HG03045 (cell line): ENCODE measurements around the gene DMBX1.

Experiments
- ATAC-seq: cut with Tn5 transposase; IDR thresholded peaks from one replicate; pipeline ENCODE4 v1.9.1; 2021; ENCODE audit warnings: mild to moderate bottlenecking, moderate library complexity; ENCODE audit not compliant: unreplicated experiment

Gene DMBX1

DNA sequence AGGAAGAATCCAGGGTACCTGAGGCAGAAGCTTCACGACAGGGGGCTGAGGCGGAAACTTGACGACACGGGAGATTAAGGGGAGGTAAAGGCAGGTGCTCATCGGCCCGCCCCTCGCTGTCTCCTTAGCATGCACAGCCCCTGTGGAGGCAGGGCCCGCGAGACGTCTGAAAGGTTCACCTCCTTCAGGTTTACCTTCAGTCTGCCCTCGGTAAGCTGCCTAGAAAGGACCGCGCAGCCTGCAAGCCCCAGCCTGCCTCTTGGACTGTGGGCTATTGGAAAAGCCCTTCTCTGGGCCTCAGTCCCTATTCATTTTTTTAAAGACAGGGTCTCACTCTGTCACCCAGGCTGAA is 33.3 kb downstream of the DMBX1 start:
- ATAC-seq = no peak

DNA sequence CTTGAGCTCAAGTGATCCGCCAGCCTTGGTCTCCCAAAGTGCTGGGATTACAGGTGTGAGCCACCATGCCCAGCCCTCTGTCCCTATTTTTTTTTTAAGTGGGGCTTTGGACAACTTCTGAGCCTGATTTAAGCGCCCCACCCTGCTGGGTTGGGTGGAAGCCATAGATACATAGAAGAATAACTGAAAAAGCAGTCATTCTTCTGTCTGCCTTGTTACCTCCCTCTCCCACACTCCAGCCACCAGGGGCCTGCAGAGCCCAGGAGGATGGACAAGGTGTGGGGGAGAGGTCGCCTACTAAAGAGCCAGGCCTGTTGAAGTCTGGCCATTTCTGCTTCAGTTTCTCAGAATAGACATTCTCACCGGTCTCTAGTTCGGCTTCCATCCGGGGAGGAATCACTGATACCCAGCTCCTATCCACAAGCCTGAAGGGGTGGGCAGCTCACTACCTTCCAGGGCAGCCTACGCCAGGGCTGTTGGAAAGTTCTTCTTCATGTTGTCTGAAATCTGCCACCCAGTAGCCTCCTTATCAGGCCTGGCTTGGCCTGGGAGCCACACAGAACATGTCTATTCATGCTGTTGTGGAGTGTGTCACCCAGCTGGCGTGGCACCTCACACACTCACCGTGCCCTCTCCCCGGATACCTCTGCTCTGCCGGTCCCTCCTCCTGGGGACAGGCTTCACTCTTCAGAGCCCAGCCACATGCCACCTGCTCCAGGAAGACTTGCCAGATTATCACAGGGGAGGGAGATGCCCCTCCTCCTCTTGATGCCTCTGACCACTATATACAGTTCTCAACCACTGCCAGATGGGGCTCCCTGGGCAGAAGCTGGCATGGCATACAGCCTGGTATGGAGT is 34.1 kb downstream of the DMBX1 start:
- no peak for ATAC-seq

DNA sequence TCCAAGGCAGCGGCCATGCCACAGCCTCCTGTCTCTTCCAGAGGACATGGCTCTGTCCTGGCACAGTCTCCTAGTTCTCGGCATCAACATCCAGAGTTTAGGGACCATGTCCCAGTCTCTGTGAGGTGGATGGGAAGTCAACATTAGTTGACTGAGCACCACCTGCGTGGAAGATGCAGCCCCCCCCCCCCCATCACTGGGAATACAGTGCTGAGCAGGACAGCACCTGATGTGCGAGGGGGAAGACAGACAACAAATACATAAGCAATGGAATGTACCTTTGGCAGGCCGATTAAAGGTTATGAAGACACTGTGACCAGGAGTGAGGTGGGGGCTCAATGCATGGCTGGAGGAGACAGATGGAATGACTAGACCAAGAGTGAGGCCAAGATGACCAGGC is 35.2 kb downstream of the DMBX1 start:
- no peak for ATAC-seq

DNA sequence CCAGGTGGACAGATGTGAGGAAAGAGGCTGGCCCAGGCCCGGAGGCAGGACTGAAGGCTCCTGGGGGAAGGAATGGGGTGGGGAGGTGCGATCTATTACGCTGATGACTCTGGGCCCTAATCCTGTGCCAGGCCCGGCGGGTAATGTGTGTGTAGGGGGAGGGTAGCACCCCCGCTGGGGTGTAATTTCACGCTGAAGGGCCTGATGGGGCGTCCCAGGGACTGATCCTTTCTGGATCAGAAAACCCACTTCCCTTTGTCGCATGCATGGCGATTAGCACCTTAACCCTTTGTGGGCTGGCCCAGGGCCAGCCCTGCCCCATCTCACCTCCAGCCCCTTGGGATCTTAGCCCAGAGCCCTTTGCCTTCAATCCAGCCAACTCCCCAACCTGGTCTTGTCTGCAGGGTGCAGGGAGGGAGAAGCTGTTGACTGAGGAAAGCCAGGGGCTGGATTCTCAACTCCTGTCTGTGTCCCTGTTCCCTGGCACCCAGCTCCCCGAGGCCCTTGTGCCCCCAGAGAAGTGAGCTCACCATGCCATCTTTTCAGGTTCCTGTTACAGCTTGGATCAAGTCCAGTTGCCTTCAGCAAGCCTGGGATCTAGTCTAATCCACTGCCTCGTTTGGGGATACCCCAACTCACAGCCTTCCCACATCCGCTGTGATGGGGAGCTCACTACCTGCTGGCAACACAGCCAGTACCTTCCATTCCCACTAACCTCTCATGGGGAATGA is 35.8 kb downstream of the DMBX1 start:
- no peak for ATAC-seq

DNA sequence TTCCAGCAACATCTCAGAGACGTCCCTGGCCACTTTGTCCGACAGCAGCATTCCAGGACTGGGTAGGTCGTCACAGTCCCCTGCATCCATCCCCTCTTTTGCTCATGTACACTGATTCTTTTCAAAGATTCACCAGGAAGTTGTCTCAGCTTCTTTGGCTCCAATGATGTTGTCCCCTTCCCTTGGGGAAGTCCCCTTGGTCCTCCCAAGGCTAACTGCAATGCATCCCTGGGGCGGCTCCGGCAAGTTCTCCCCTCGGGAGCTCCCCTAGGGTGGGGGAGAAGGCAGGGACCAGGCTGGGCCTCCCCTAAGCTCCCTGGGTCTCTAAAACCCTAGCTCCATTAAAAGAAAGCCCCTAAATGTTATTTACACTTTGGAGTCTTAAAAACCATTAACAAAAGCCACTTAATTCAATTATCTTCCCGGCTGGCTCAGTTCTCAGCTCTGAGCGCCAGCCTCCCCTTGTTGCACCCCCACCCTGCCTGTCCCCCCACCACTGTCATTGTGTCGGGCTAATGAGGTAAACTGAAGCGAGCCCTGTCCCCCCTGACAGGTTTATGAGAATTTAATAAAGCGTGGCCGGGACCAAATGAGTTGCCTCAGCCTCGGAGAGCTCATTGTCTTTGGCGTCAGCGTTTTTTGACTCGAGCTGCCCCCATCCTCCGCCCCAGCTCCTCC is 36.5 kb downstream of the DMBX1 start:
- no peak for ATAC-seq

DNA sequence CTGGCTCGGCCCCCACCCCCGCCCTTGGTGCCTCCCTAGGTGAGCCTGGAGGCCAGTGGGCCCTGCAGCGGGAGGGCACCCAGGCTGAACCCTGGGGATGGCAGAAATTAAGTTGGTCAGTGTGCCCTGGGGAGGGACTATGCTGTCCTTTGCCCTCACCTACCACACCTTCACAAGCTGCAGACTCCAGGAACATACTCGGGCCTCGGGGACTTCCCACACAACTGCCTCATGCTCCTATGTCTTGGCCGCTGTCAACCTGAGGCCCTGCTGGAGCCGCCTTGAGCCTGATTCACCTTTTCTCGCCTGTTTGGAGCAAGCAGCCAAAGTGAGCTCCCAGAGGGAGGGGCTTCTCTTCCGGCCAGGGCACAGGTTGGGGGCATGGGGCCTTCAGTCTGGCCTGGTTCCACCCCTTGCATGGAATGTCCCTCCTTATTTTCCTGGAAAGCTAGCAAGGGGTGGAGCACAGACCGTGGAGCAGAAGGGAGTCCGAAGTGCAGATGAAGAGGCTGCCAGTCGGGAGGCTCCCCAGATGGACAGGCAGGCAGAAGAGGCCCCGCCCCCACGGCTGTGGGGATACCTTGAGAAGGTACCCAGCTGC is 37.2 kb downstream of the DMBX1 start:
- ATAC-seq = no peak

DNA sequence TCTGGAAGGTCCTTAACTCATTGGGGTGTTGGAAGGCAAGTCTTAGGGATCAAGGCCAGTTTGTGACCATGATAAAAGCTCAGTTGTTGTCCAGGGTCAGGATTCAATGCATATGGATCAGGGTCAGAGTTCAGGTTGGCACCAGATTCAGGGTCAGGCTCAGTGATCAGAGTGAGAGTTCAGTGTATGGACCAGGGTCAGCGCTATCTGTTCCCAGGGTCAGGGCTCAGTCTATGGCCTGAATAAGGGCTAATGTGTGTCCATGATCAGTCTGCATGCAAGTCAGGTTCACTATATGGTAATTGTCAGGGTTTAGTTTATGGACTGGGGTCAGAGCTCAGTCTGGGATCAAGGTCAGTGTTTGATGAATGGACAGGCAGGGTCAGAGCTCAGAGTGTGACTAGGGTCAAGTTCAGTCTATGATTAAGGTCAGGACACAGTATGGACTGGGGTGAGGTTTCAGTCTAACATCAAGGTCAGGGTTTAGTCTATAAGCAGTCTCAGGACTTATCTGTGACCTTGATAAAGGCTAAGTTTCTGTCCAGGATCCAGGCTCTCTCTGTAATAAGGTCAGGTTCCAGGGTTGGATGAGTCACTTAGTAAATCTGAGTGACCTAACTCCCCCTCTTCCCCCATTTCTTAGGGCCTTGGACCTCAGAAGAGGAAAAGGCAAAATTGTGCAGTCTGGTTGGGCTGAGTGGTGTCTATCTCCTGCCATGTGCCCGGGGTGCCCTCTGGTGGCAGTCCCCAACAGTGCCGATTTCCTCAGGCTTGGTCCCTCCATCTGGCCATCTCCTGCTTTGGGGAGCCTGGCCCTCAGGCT is 38.0 kb downstream of the DMBX1 start:
- no peak for ATAC-seq

DNA sequence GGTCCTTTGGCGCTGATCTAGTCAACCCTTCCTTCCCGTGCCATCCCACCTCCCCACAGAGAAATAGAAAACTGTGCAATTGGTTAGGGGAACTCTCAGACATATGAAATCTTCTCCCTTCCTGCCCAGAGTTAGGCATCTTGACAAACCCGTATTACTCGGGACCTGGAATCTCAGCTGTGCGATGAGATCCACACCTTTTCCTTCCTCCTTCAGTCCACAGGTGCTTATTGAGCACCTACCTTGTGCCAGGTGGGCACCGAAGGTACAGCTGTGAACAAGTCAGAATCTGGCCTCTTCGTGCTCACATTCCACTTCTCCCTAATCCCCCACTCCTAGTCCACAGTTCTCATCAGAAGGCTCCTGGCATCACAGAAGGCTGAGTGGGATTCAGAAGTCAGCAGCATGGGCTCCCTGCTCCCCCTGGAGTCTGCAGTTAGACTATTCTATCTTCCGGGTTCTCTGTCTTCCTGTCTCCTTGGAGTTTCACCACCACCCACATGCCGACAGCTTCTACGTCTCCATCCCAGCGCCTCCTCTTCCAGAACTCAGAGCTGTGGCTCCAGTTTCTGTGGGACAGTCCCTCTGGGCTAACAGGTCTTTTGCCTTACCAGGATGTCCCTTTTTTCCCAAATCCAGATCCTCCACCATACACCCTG is 38.8 kb downstream of the DMBX1 start:
- no peak for ATAC-seq

DNA sequence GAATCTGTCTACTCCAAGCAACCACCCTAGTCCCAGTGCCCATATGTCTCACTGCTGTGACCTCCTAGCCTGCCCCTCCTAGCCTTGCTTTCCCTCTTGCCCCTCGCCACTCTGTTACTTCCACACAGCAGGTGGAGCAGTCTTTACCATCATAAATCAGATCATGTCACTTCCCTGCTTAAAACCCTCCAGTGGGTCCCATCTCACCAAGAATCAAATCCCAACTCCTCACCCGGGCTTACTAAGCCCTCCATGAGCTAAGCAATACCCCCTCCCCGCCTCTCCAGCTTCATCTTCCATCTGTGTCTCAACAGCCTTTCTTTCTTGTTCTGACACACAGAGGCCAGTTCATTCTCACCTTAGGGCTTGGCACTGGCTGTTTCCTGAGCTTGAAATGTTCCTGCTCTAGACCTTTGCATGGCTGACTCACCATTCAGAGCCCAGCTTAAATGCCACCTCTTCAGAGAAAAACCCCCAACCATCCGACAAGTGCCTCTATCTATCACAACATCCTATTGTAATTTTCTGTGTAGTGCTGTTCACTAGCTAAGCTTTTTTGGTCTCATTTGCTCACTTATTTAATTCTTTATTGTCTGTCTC is 39.5 kb downstream of the DMBX1 start:
- no peak for ATAC-seq

DNA sequence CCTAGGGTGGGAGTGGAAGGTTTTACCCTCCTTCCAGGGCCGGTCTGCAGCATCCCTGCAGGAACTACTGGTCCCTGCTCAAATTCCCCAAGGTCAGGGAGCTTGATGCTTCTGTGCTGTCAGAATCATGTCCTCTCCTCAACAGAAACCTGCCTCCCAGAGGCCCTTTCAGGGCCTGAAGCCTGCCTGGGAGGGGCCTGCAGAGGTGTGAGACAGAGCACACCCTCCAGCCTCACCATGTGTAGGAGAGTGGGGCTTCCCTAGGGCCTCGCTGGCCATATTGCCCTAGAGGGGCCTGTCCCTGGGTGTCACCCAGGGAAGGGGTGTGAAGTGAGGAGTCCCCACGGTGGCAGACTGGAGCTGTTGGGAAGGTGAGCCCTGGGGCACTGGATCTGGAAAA is 40.7 kb downstream of the DMBX1 start:
- no peak for ATAC-seq

DNA sequence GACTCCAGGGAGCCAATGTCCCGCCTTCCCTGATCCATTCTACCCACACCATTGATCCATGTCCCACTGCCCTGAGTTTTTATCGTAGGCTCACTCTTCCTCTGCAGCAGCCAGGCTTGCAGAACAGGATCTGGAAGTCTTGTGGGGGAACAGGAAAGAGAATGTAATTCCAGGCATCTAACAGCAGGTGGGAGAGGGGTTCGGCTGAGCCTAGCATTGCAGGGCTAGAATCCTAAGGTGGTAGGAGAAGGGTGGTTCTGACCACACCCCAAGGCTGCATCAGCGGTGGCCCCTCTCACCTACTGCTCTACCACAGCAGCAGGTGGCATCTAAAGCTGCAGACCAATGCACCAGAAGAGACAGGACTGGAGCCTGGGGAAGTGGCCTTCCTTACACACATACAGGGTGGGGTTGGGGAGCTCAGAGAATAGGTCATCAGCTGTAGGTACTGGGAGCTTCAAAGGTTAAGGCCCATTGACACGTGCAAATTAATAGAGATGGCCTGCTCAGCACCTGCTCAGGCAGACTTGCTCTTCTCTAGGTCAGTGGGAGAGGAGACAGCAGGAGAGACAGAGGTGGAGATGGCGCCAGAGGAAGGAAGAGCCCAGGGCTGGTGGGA is 41.3 kb downstream of the DMBX1 start:
- ATAC-seq = no peak

DNA sequence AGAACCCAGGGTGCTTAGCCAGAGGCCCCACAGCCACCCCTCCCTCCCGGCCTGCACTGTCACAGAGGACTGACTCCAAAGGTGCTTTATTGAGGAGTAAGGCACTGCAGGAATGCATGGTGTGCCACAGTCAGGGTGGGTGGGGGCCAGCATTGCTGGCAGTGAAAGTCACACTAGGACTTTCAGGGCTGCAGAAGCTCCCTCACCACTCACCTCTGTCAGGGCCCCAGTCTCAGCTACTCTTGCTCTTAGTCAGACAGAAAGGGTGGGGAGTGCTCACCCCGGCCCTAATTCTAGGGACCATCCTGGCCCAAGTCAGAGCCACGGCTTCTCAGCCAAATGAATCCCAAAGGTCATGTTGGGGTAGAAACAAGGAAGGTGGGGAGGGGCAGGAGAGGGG is 42.5 kb downstream of the DMBX1 start:
- no peak for ATAC-seq

DNA sequence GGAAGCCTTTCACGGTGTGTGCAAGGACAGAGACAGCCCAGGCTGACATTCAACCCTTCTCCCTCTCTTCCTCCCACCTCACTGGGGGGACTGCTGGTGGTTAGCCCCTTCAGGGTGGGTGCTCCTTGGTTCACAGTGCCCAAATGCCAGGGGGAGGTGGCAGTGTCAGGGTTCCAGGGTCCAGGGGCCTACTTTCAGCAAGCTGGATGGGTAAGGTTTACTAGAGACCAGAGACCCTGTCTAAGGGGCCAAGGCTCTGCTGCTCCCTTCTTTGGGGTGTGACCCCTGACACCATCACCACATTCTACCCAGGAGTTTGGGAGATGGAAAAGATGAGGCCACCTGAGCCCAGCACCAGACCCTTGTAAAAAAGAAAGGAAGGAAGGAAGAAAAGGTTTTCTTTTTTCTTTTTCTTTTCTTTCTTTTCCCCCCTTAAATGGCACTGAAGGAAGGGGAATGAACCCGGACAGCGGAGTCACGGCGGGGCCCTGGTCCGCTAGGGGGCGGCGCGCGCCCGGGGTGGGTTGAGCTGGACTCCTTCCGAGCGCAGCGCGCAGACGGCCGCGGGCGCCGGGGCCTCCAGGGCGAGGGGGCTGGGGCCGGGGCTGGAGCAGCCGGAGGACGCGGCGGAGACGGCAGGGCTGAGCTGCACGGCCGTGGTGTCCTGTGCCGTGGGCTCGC is 43.0 kb downstream of the DMBX1 start:
- ATAC-seq = no peak

DNA sequence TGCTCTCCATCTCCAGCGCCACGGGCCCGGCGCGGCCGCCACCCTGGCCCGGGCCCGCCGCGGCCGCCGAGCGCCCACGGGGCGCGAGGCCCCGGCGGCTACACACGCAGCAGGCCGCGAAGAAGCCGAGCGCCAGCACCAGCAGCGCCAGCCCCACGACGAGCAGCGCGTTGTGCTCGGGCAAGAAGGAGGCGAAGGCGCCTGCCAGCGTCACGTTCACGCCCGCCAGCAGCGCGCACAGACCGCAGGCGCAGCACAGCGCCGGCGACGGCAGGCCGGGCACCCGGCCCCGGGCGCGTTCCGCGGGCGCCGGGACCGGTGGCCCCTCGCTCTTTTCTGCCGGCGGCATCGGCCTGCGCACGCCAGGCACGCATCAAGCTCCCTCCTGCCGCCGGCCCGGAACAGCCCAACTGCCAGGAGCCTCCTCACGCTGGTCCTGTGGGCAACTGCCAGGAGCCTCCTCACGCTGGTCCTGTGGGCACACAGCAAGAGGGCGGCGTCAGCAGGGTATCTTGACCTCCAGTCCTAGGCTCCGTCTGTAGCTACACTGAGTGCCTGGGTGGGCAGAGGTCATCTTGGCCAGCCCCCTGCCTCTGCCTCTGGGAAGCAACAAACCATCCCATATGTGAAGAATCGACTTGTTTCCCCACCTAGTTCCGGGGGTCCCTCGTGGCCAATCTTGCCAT is 43.7 kb downstream of the DMBX1 start:
- no peak for ATAC-seq

DNA sequence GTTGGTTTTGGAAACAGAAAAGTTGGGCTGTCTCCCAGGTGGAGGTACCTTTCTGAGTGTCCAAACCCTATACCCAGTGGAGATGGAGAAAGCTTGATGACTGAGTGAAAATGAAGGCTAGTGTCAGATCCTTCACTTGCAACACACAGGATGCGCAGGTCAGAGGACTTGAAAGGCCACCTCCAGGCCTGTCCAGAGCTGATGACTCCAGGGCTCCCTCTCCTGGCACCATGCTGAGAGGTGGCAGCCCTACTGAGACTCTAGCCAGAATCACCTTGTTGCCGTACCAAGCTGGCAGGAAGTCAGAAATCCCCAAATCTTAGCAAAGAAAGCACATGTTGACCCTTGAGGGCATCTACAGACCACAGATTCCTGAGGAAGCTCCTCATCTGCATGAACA is 45.4 kb downstream of the DMBX1 start:
- no peak for ATAC-seq

DNA sequence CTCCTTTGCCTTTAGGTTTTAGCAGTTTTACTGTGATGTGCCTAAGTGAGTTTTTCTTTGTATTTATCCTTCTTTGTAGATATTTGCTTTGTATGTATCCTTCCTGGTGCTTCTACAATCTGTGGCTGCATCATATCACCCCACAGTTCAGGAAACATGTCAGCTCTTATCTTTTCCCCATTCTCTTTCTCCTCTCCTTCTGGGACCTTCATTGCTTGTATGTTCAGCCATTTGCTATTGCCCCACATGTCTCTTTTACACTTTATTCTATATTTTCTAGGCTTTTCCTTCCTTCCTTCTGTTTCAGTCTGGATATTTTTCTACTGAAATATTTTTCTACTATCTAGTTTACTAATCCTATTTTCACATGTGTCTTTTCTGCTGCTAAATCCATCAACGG is 46.9 kb downstream of the DMBX1 start:
- no peak for ATAC-seq

DNA sequence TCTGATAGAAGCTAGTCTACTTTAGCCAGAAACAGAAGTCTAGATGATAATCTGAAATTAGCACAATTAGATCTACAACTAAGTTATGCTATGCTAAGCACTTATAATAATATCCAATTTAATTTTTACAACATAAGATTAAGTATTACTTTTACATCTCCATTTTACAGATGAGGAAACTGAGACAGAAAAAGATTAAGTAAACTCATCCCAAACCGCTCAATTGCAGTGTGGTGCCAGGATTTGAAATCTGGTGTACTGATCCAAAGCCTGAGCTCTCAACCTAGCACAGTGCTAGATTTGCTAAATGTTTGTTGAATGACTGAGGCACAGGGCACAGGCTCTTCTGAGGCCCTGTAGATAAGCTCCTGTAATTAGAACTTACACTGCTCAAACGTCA is 48.0 kb downstream of the DMBX1 start:
- ATAC-seq = no peak

DNA sequence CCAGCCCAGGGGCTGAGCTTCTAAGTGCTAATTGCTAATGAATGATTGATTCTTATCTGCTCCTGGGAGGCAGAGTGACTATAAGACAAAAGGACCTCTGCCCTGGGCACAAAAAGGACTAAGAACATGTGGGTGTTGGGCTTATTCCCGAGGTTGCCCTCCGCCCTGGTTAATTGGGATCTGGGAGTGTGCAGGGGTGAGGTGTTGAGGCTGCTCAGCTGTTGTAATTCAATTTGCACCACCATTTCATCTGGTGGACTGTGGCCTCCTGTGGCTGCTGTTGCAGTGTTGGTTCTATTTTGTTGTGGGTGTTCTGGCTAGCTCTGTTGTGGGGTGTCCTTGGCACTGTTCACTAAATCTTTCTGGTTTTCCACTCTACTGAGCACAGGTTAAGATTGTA is 48.5 kb downstream of the DMBX1 start:
- ATAC-seq = no peak
